ENCODE measurements around the gene ITGB6.
A peak's percentile ranks its signal among the peaks of the same experiment; 100 is the strongest.
"Not testable (repeated sequence)": the region's sequence is repeated elsewhere in the genome, so short reads cannot be mapped to it uniquely, and the experiment has no call there.

ITGB6 gene

DNA sequence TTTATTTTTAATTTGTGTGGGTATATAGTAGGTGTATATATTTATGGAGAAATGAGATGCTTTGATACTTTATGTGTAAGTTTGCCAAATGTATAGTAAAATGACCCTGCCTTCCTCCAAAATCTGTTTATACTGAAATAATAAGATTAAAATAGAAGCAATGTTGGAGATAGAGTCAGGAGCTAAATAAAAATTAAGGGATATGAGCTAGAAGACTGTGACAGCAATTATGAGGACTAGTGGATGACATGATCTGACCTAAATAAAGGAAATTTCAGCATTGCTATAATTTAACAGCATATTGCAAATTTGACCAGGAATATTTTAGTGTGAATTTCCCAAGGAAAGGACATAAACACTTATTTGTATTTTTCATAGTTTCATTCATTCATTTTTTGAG, 60.7 kb downstream of the ITGB6 start:
- DNase-seq = no peak

- no peak for DNase-seq
These were observed 61.7 kb downstream of the ITGB6 start for GRCh38 chr2:160138406-160138805.

- no peak for DNase-seq
These were observed 62.6 kb downstream of the ITGB6 start for GRCh38 chr2:160137464-160137863.

DNA sequence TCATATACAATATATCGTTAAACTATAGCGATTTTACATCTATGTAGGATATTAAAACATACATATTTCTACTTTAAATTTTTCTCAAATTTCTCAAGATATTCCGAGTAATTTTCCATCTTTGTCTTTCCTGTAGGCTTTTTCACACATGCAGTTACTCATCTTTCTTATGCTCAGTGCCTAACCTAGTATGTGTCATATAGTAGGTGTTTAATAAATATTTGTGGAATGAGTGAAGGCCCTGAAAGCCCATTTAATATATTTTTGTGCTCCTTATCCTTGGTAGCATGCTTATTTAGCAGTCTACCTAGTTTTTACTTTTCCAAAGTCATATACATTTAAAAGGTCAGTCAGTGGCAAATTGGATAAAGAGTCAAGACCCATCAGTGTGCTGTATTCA, 67.3 kb downstream of the ITGB6 start:
- DNase-seq = no peak

DNA sequence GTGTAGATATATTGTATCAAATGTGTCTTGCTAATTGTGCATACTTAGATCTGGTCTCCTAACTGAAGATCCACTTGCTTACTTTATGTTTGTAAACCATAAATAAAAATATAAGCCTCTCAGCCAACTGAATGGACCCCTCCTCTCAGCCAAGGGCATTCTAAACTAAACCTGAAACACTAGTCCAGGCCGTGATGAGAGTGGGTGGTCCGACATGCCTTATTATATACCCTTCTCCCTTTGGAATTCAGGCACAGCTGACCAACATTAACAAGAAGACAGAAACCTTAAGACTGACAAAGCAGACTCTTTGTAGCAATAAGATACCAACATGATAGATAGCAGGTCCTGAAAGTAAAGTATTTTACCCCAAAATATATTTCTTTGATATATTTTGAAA, 73.3 kb downstream of the ITGB6 start:
- DNase-seq = no peak

DNA sequence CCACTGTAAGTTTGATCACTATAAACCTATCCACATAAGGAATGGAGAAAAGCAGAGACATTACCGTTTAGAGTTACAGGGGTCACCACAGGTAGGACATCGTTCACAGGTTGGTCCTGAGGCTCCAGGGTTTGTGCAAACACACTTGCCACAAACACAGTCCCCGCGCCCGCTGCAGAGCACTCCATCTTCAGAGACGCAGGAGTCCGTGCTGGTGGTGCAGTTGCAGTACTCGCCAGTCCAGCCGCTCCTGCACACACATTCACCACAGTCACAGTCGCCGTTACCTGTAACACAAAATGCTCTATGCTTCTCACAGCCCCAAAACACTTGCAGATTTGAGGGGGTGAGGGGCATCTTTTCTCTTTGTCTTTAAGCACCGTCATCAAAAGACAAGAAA, 73.8 kb downstream of the ITGB6 start:
- no peak for DNase-seq

DNA sequence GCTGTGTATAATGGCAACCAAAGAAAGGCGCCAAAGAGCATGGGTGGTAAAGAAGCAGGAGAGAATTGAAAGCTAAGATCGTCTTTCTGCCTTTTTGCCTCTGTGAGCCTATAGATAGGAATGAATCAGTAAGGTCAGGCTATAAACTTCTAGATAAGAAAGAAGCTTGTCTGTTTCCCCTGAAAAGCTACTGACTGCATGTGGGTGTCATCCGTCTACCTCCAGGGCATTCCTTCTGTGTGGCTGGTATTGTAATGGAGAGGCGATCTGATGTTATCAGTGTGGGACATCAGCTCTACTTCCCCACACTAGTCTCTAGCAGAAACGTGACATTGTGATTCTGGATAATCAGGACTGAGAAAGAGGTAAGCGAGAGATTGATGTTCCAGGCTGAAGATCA, 74.2 kb downstream of the ITGB6 start:
- DNase-seq = no peak

DNA sequence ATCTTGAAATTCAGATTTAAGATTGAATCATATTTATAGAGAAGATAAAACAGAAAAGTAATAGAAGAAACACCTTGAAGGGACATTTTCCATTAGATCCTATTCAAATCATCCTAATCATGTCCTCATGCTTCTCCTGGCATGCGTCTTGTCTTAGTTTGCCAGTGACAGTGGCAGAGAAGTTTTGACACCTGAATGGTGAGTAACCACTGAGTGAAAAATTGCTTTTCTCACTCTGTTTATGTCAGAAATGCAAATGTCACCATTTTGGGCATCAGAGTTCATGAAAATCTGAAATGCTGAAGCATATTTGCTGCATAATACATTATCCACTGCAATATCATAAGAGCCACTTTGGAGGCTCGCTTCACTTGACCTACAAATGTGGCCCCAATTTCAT, 74.7 kb downstream of the ITGB6 start:
- DNase-seq = no peak

- DNase-seq = no peak
These were observed 75.5 kb downstream of the ITGB6 start for GRCh38 chr2:160124571-160124970.

GRCh38 chr2:160114721-160115120, 85.4 kb downstream of the ITGB6 start:
- DNase-seq = not testable (repeated sequence)

GRCh38 chr2:160114020-160114419, 86.1 kb downstream of the ITGB6 start:
- no peak for DNase-seq

GRCh38 chr2:160111951-160112798, 87.9 kb downstream of the ITGB6 start:
- DNase-seq = no peak

DNA sequence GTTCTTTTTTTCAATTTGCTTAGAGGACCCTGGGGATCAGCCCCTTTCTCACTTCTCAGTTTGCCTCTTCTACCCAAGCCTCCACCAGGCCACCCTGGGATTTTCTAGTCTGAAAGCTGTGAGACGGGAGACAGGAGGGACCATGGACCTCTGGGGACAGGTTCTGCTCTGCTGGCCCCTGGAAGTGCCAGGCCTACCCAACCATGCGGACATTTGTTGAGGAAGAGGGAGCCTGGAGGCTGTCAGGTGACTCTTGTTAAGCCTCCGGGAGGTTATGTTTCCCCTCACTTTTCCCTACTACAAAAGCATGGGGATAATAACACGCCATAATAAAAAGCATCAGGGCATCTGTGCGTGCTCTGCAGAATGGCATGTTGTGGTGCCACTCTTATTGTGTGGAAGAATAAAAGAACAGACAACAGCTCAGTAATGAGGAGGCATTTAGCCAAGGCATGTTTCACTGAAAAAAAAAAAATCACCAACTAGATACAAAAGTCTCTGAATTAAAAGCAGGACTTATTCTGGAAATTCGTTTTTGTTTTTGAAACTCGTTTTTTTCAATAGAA, 89.3 kb downstream of the ITGB6 start:
- no peak for DNase-seq

DNA sequence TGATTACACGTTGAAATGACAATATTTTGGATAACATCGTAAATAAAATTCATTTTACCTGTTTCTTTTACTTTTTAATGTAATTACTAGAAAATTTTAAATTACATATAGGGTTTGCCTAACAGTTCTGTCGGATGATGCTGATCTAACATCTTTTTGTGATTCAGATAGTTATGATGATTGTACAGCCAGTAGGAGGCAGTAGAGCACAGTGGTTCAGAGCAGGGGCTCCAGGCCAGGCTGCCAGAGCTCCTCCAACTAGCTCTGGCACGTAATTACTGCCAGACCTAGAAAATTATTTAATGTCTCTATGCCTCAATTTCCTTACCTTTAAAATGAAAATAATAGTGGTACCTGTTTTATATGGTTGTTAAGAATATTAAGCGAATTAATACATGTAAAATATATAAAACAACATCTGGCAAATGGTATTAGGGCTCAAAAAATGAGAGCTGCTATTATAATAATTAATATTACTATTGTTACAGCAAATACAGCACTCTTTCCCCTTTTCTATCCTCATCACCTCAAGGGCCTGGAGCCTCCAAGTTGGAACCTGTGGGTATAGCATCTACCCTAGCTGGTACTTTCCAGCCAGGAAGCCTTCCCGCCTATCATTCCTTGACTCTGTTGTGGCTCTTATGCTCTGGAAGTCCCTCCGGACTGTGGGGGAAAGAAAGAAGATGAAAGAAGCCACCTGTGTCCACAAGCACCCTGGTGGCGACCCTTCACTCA, 90.0 kb downstream of the ITGB6 start:
- peak; percentile 40 to 80 for DNase-seq

GRCh38 chr2:160109243-160109642, 90.8 kb downstream of the ITGB6 start:
- no peak for DNase-seq

DNA sequence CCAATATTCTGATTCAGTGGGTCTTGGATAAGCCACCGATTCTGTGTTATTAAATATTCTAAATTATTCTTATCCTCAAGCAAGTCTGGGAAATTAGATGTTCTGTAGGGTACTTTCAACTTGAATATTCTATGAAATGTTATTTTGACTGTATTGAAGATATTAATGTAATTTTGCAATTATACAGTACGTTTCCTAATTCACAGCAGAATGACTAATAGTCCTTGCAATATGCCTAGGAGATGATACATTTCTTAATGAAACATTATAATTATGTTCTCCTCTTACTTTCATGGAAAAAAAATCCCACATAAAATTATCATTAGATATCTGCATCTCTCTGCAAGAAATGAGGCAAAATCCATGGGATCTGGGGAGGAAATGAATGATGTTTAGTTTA, 91.4 kb downstream of the ITGB6 start:
- DNase-seq = no peak

DNA sequence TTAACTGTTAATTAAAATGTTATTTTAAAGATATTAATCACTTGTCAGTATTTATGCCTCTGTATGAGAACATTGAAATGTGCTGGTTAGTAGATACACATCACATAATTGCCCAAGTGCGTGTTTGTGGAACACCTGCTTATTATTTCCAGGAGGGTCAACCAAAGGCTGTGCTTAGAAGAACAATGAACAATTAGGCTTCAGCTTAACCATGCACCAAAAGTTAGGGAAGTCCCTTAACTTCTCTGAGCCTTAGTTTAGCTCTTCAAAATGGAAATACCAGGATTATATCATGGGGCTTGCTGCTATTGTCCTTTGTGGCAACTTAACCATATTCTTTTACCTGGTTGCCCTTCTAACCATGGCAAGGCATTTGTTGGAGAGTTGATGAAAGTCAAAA, 94.7 kb downstream of the ITGB6 start:
- DNase-seq = no peak

- no peak for DNase-seq
These were observed 96.0 kb downstream of the ITGB6 start for GRCh38 chr2:160104115-160104514.

DNA sequence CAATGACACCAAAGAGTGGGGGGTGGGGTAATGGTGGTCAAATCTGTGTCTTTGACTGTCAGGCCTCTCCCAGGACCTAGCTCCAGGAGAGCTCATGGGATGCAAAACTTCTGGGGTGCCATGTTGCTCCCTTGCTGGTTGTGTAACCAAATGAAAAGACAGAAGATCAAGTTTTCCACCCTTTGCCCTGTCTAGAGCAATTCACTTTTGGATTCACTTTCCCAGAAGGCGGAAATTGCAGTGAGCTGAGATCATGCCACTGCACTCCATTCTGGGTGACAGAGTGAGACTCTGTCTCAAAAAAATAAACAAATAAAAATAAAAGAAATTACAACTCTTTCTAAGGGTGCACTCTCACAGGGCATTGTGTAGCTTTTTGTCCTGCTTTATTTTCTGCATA, 102.7 kb downstream of the ITGB6 start:
- no peak for DNase-seq

GRCh38 chr2:160096409-160096808, 103.7 kb downstream of the ITGB6 start:
- no peak for DNase-seq

DNA sequence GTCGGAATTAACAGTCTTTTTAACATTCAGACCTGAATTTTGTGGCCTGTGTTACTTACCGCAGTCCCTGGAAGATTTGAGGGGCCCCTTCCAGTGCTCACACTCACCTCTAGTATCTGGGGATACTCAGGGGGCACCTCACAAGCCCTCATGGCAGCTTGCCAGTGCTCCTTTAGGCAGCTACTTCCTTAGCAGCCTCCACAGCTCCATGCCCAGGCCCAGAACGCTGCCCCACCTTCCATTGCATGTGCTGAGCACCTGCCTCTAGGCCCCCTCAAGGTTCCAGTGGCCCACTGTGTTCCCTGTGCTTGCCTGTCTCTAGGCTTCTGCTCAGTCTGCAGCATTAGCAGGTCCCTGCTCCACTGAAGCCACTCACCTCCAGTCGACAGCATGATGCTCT, 107.6 kb downstream of the ITGB6 start:
- no peak for DNase-seq

DNA sequence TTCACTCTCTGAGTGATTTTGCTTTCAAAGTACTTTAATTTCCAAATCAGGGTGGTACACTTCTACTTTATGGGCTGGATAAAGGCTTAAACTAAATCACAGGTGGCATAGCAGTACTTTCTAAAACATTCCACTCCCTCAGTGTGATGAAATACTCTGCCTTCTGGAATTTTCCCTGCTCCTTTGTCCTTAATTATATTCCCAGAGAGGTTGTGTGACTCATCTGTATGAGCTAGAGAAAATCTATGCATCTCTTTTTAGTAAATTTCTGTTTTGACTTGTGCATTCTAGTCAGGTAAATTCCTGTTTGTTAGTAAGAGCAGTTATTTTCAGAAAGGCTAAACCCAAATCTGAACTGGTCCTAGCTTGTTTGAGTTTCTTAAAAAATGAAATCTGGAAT, 108.7 kb downstream of the ITGB6 start:
- no peak for DNase-seq

GRCh38 chr2:160087854-160088745, 112.0 kb downstream of the ITGB6 start:
- DNase-seq = peak; percentile 24 to 50
